Nephron progenitor cell (in vitro differentiated cells): ENCODE results near the gene METTL17.

Experiments used
- DNase-seq: peaks from one replicate; pipeline ENCODE4 v3.0.0; 2021
- H3K27ac Mint-ChIP-seq: 2 replicates; pipeline ENCODE4 v1.8.0; 2021; ENCODE audit warnings: mild to moderate bottlenecking, moderate library complexity, mixed read lengths
- H3K27me3 Mint-ChIP-seq: 2 replicates; pipeline ENCODE4 v1.8.0; 2021; ENCODE audit warnings: mild to moderate bottlenecking, low read depth, mixed read lengths; ENCODE audit not compliant: poor library complexity
- H3K36me3 Mint-ChIP-seq: 2 replicates; pipeline ENCODE4 v1.8.0; 2021; ENCODE audit warnings: low read depth, mixed read lengths
- H3K4me1 Mint-ChIP-seq: 2 replicates; pipeline ENCODE4 v1.8.0; 2021; ENCODE audit warnings: mixed read lengths
- H3K4me3 Mint-ChIP-seq: 2 replicates; pipeline ENCODE4 v1.8.0; 2021; ENCODE audit warnings: mild to moderate bottlenecking, moderate library complexity, mixed read lengths
- H3K9me3 Mint-ChIP-seq: 2 replicates; pipeline ENCODE4 v1.8.0; 2021; ENCODE audit warnings: mild to moderate bottlenecking, moderate library complexity, mixed read lengths
- TF ChIP-seq, protein P1 (sequence below): fragments of 200-600 bp; sonication (generic); IDR thresholded peaks from 2 replicates; pipeline ENCODE4 v1.5.0; 2021; ENCODE audit warnings: antibody characterized with exemption

The METTL17 gene

DNA sequence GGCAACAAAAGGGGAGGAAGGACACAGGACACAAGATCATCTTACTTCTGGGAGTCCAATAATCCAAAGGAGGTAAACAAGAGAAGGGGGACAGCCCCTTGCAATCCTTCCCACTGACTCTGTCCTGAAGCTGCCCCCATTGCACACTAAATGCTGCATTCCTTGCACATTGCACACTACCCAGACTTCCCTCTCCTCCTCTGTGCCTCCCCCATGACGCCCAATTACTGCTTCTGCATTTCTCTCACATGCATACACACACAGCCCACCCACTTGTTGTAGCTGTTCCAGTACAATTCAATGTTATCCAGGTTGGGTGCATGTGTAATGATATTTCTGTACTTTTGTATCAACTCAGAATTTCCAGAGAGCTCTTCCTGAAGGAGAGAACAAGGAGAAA lies 29.6 kb downstream of the METTL17 start:
- Mint-ChIP-seq H3K36me3 (peaks cover 36% of the 10 kb centered on the region), H3K4me1 (peaks cover 52% of the 10 kb centered on the region), H3K9me3 (no peaks in the 10 kb centered on the region), H3K27ac (no peak overlapping the region), H3K27me3 (peaks cover 38% of the 10 kb centered on the region), H3K4me3 (no peak overlapping the region)
- TF ChIP-seq, protein P1, sequence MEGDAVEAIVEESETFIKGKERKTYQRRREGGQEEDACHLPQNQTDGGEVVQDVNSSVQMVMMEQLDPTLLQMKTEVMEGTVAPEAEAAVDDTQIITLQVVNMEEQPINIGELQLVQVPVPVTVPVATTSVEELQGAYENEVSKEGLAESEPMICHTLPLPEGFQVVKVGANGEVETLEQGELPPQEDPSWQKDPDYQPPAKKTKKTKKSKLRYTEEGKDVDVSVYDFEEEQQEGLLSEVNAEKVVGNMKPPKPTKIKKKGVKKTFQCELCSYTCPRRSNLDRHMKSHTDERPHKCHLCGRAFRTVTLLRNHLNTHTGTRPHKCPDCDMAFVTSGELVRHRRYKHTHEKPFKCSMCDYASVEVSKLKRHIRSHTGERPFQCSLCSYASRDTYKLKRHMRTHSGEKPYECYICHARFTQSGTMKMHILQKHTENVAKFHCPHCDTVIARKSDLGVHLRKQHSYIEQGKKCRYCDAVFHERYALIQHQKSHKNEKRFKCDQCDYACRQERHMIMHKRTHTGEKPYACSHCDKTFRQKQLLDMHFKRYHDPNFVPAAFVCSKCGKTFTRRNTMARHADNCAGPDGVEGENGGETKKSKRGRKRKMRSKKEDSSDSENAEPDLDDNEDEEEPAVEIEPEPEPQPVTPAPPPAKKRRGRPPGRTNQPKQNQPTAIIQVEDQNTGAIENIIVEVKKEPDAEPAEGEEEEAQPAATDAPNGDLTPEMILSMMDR = no peak
- DNase-seq = no peak

- no peak overlapping the region for H3K27ac Mint-ChIP-seq
- H3K9me3 Mint-ChIP-seq = no peaks in the 10 kb centered on the region
- TF ChIP-seq, protein P1 = no peak
- H3K36me3 Mint-ChIP-seq = peaks cover 36% of the 10 kb centered on the region
- peaks cover 40% of the 10 kb centered on the region for H3K4me1 Mint-ChIP-seq
- peaks cover 38% of the 10 kb centered on the region for H3K27me3 Mint-ChIP-seq
- DNase-seq = no peak
- H3K4me3 Mint-ChIP-seq = no peak overlapping the region
Measured at GRCh38 chr14:21020977-21021545, 31.3 kb downstream of the METTL17 start.

DNA sequence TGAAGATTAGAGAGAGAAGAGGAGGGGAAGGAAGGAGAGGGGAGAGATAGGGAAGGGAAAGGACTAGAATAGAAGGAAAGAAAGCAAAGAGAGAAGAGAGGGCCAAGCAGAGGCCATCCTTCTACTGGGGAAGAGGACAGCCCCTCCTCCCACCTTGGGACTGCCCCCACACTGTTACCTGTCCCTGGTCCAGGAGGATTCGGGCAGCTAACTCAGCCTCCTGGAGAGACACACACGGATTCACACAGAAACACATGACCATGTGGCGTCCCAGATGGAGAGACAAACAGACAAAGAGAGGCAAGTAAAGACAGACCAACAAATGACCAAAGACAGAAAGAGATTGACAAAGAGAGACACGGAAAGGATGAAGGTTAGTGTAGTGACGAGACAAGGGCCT lies 32.9 kb downstream of the METTL17 start:
- peak overlapping the region; percentile 56 for H3K4me3 Mint-ChIP-seq
- H3K9me3 Mint-ChIP-seq = no peaks in the 10 kb centered on the region
- no peak overlapping the region for H3K27ac Mint-ChIP-seq
- H3K4me1 Mint-ChIP-seq = peaks cover 56% of the 10 kb centered on the region
- no peak for DNase-seq
- H3K27me3 Mint-ChIP-seq = peaks cover 38% of the 10 kb centered on the region
- TF ChIP-seq, protein P1 = no peak
- H3K36me3 Mint-ChIP-seq = peaks cover 36% of the 10 kb centered on the region

DNA sequence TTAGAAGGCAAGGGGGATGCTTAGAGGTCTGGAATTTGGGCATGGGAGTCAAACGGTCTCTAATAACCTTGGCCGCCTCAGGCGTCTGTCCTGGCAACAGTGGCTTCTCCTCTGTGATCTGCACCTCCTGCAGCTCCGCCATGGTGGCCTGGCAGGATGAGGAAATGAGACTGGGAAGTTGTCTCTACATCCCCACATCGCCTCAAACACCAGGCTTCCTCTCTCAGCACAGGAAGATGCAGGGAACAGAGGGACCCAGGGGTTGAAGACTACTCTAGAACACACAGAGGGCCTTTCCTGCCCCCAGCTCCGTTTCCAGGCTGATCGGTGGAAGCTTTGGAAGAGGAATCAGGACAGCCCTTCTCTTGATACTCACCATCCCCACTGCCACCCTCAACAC lies 33.4 kb downstream of the METTL17 start:
- DNase-seq = no peak
- H3K27ac Mint-ChIP-seq = no peak overlapping the region
- H3K4me1 Mint-ChIP-seq = peaks cover 57% of the 10 kb centered on the region
- peak overlapping the region; percentile 86 for H3K4me3 Mint-ChIP-seq
- H3K9me3 Mint-ChIP-seq = no peaks in the 10 kb centered on the region
- peaks cover 36% of the 10 kb centered on the region for H3K36me3 Mint-ChIP-seq
- TF ChIP-seq, protein P1 = no peak
- peaks cover 38% of the 10 kb centered on the region for H3K27me3 Mint-ChIP-seq

DNA sequence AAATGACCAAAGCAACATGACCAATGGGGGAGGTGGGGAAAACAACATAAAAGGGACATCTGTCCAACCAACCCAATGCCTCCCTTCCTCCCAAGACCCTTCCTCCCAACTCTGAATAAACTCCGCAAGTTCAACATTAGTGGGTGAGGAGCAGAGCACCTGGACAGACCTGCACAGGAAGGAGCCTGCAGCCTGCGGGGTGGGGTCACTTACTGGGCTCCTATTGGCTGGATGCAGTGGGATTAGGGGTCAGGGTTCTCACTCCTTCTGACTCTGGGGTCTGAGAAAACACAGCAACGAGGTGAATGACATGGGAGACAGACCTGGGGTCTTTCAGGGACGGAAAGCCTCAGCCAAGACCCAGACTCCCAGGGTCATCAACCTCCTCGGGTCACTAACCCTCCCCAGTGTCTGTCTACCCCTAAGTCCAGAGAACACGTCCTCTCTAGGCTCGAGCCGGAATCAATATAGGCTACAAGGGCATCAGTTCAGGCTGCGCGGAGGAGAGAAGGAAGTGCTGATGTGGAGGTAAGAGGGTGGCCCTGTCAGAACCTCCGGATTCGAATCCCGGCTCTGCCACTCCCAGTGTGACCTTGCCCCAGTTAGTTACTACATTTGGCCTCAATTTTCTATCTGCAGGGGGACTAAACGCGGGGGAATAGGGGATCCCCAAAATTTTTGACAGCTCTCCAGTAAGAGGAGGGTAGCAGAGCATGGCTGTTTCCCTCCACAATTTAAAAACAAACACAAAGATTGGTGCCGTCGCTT lies 34.2 kb downstream of the METTL17 start:
- H3K4me3 Mint-ChIP-seq = peak overlapping the region; percentile 86

More for the DNA sequence above, 34.2 kb downstream of the METTL17 start:
- Mint-ChIP-seq H3K27ac (no peak overlapping the region), H3K9me3 (no peaks in the 10 kb centered on the region), H3K27me3 (peaks cover 34% of the 10 kb centered on the region), H3K36me3 (peaks cover 30% of the 10 kb centered on the region), H3K4me1 (peaks cover 51% of the 10 kb centered on the region)
- DNase-seq = no peak
- TF ChIP-seq, protein P1 = no peak
